Stimulated activated CD8-positive, alpha-beta memory T cell treated with anti-CD3 and anti-CD28 coated beads, Interleukin-4, amount 100 ng/mL, for 1 hour (primary cell): ENCODE data around the gene PGRMC2.

Source experiments
- DNase-seq, 2 donors: peaks; one replicate each; pipeline ENCODE4 v3.0.0-alpha.2; 2020; ENCODE audit warnings: low read depth in 2 of 2, low spot score in 1 of 2

PGRMC2 gene

DNA sequence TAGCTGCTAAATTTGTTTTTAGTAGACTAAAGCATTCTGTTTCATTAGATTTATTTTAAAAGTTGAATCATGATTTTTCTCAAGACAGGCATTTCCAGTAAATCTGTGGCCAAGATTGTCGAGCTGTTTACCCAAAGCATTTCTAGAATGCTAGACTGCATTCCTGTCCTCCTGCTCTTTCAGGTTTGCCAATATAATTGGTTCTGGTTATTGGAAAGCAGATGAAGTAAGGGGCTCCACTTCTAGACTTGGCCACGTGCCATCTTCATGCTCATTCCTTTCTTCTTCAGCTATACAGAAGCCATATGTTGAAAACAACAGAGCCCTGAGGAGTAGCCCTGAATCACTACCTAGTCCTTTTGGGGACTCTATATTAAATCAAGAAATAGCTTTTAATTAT is 62.5 kb downstream of the PGRMC2 start:
- no peak for DNase-seq

DNA sequence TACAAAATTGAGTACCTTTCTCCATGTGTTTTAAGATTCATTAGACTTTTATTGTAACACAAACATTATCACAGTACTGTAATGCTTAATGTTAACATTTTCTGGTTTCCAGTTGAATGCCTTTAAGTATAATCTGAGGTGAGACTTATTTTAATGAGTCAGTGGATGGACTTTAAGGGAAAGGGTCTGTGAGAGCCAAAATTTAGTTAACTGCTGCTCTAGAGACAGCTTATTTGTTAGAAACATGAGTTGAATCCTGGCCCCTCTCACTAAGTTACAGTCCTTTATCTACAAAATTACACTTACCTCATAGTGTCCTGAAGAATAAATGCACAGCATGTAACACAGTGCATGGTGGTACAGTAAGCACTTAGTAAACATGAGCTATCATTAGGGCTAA is 66.0 kb downstream of the PGRMC2 start:
- no peak for DNase-seq

DNA sequence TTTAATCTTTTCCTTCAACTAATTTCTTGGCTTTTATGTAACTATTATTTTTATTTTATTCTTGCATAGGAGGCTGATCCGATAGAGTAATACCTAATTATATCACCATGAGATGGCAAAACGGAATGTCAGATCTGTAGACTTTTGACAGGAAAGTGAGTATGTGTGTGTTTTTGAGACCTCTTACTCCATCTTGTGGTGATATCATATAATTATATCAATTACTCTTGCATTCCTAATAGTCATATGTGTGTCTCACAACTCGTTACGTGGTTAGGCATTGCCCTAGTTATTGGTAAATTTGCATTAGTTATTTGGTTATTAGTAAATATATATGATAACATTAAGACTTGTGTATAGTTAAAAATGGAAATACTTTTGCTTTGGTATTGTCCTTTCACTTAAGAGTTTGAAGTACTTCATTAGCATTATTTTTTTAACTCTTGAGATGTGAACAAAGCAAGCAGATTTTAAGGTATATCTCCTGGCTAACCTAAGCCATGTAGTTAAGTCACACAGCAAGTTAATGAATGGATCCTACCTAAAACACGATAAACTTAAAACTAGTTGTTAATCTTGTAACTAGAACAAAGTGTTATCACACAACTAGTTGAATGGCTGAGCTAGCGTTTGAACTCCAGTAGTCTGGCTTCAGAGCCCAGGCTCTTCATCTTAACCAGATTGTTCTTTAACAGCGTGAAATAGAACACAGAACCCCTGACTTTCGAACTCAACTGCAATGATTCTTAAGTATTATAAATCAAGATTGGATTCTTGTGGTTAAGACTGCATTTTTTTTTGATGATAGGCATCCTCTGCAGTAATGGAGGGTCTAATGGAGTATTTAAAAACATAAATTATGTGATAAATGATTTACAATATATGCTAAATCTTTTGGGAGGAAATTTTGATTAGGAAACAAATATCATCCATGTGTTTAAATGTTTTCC is 67.1 kb downstream of the PGRMC2 start:
- no peak for DNase-seq
